NCI-H510A (cell line): ENCODE data around the gene ARHGEF37.

Experiments used
- DNase-seq: peaks from one replicate; lab custom pipeline; 2025; lab: John Stamatoyannopoulos, UW

The ARHGEF37 gene

GRCh38 chr5:149600932-149601331 is 19.6 kb downstream of the ARHGEF37 start:
- DNase-seq: no peak

GRCh38 chr5:149603210-149603609 is 21.9 kb downstream of the ARHGEF37 start:
- DNase-seq: no peak

GRCh38 chr5:149603920-149604319 is 22.6 kb downstream of the ARHGEF37 start:
- DNase-seq: no peak

GRCh38 chr5:149604321-149604720 is 23.0 kb downstream of the ARHGEF37 start:
- DNase-seq: no peak

- DNase-seq: no peak
Observed at GRCh38 chr5:149605354-149605997, 24.2 kb downstream of the ARHGEF37 start.

GRCh38 chr5:149605998-149606724 is 24.9 kb downstream of the ARHGEF37 start:
- no peak for DNase-seq

- no peak for DNase-seq
Observed at GRCh38 chr5:149608936-149609545, 27.7 kb downstream of the ARHGEF37 start.

GRCh38 chr5:149609640-149610219 is 28.4 kb downstream of the ARHGEF37 start:
- no peak for DNase-seq

GRCh38 chr5:149610589-149611255 is 29.4 kb downstream of the ARHGEF37 start:
- DNase-seq: no peak

GRCh38 chr5:149611326-149611725 is 30.0 kb downstream of the ARHGEF37 start:
- DNase-seq: no peak

GRCh38 chr5:149614034-149614907 is 33.0 kb downstream of the ARHGEF37 start:
- no peak for DNase-seq

- no peak for DNase-seq
Observed at GRCh38 chr5:149615976-149616375, 34.7 kb downstream of the ARHGEF37 start.

- DNase-seq: no peak
Observed at GRCh38 chr5:149616727-149617285, 35.5 kb downstream of the ARHGEF37 start.

GRCh38 chr5:149617760-149618306 is 36.5 kb downstream of the ARHGEF37 start:
- no peak for DNase-seq

- DNase-seq: peak; percentile 17
Observed at GRCh38 chr5:149618581-149619248, 37.4 kb downstream of the ARHGEF37 start.

- DNase-seq: no peak
Observed at GRCh38 chr5:149621415-149622098, 40.3 kb downstream of the ARHGEF37 start.

GRCh38 chr5:149622466-149622865 is 41.2 kb downstream of the ARHGEF37 start:
- DNase-seq: no peak

- DNase-seq: no peak
Observed at GRCh38 chr5:149623473-149623872, 42.2 kb downstream of the ARHGEF37 start.

GRCh38 chr5:149627070-149627469 is 45.8 kb downstream of the ARHGEF37 start:
- no peak for DNase-seq
